ENCODE measurements around the gene AHCYL1.

DNA sequence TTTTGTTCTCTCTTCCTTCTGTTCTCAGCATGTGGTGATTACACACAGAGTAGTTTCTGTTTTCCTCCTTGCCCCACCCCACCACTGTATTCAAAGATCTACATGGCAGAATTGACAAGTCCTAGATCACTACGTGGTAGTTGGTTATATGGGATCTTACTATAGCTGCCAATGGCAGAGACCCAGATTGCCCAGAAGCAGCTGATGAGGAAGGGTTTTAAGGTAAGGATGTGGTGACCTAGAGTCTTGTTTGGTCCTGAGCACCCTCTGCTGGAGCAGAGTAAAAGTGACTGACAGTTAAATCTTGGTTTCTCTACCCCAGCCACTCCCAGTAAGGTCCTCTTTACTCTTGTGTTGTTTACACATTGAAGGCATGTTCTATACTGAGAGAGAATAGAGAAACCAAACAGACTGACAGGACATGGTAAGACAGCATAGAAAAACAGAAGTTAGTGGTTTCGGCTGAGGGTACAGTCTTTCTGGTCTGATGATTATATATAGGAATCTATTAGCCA, 27.0 kb downstream of the AHCYL1 start:
- TF ChIP-seq, protein P1, sequence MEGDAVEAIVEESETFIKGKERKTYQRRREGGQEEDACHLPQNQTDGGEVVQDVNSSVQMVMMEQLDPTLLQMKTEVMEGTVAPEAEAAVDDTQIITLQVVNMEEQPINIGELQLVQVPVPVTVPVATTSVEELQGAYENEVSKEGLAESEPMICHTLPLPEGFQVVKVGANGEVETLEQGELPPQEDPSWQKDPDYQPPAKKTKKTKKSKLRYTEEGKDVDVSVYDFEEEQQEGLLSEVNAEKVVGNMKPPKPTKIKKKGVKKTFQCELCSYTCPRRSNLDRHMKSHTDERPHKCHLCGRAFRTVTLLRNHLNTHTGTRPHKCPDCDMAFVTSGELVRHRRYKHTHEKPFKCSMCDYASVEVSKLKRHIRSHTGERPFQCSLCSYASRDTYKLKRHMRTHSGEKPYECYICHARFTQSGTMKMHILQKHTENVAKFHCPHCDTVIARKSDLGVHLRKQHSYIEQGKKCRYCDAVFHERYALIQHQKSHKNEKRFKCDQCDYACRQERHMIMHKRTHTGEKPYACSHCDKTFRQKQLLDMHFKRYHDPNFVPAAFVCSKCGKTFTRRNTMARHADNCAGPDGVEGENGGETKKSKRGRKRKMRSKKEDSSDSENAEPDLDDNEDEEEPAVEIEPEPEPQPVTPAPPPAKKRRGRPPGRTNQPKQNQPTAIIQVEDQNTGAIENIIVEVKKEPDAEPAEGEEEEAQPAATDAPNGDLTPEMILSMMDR (optimal IDR thresholded peaks at IDR 0.05 in 1 of 3, IDR thresholded peaks at IDR 0.05 in 1 of 3, conservative IDR thresholded peaks at IDR 0.05 in 1 of 3; ENCODE audit: extremely low read depth in 1 of 3, insufficient read depth in 2 of 3, low read length in 3 of 3), result peak; percentile 59 to 71 (median 61)
- TF ChIP-seq EZH2 (IDR thresholded peaks at IDR 0.05; ENCODE audit: low read length), result no peak
